Activated naive CD4-positive, alpha-beta T cell treated with anti-CD3 and anti-CD28 coated beads, Interleukin-2, amount 50 U/mL, for 24 hours (primary cell): Measurements from ENCODE around the gene MUSTN1.

ENCODE experiments used
- H3K27ac Mint-ChIP-seq: one replicate; pipeline ENCODE4 v1.8.0; 2021; ENCODE audit warnings: mild to moderate bottlenecking, mixed read lengths
- H3K27me3 Mint-ChIP-seq: one replicate; pipeline ENCODE4 v1.8.0; 2021; ENCODE audit warnings: mixed read lengths
- H3K36me3 Mint-ChIP-seq: one replicate; pipeline ENCODE4 v1.8.0; 2021; ENCODE audit warnings: mixed read lengths
- H3K4me1 Mint-ChIP-seq: one replicate; pipeline ENCODE4 v1.8.0; 2021; ENCODE audit warnings: mixed read lengths
- H3K4me3 Mint-ChIP-seq: one replicate; pipeline ENCODE4 v1.8.0; 2021; ENCODE audit warnings: mild to moderate bottlenecking, mixed read lengths
- H3K9me3 Mint-ChIP-seq: one replicate; pipeline ENCODE4 v1.8.0; 2021; ENCODE audit warnings: mixed read lengths

The MUSTN1 gene

DNA sequence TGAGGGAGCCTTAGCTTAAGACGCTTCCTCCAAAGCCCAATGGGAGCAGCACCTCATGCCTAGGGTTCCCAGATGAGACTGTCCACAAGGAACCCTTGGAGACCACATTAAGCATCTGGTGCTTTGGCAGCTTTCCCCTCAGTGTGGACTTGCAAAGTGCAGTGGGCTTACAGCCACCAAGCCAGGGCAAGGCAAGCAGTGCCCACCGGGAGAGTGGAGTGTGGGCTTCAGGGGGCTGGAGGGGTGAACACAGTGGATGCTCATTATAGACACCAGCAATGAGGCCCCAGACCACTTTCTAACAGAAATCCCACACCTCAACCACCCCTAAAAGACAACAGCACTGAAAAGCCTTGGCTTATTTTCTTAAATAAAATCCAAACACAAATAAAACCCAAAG, 9.1 kb upstream of the MUSTN1 start:
- Mint-ChIP-seq H3K27ac (no peak overlapping the region), H3K9me3 (no peaks in the 10 kb centered on the region), H3K4me3 (no peak overlapping the region), H3K36me3 (peaks cover 4% of the 10 kb centered on the region), H3K4me1 (peaks cover 12% of the 10 kb centered on the region), H3K27me3 (no peaks in the 10 kb centered on the region)

- Mint-ChIP-seq H3K9me3 (no peaks in the 10 kb centered on the region), H3K27ac (no peak overlapping the region), H3K4me1 (peaks cover 16% of the 10 kb centered on the region), H3K36me3 (peaks cover 4% of the 10 kb centered on the region), H3K4me3 (no peak overlapping the region), H3K27me3 (no peaks in the 10 kb centered on the region)
Observed at GRCh38 chr3:52843108-52843865, 8.5 kb upstream of the MUSTN1 start.

GRCh38 chr3:52842424-52842823, 7.6 kb upstream of the MUSTN1 start:
- H3K9me3 Mint-ChIP-seq, result no peaks in the 10 kb centered on the region
- H3K27ac Mint-ChIP-seq, result no peak overlapping the region
- H3K4me3 Mint-ChIP-seq, result no peak overlapping the region
- peaks cover 25% of the 10 kb centered on the region for H3K4me1 Mint-ChIP-seq
- no peaks in the 10 kb centered on the region for H3K27me3 Mint-ChIP-seq
- peaks cover 4% of the 10 kb centered on the region for H3K36me3 Mint-ChIP-seq

- Mint-ChIP-seq H3K4me3 (no peak overlapping the region), H3K36me3 (peaks cover 4% of the 10 kb centered on the region), H3K27me3 (no peaks in the 10 kb centered on the region), H3K4me1 (peaks cover 26% of the 10 kb centered on the region), H3K9me3 (no peaks in the 10 kb centered on the region), H3K27ac (no peak overlapping the region)
Observed at GRCh38 chr3:52841981-52842340, 7.1 kb upstream of the MUSTN1 start.

DNA sequence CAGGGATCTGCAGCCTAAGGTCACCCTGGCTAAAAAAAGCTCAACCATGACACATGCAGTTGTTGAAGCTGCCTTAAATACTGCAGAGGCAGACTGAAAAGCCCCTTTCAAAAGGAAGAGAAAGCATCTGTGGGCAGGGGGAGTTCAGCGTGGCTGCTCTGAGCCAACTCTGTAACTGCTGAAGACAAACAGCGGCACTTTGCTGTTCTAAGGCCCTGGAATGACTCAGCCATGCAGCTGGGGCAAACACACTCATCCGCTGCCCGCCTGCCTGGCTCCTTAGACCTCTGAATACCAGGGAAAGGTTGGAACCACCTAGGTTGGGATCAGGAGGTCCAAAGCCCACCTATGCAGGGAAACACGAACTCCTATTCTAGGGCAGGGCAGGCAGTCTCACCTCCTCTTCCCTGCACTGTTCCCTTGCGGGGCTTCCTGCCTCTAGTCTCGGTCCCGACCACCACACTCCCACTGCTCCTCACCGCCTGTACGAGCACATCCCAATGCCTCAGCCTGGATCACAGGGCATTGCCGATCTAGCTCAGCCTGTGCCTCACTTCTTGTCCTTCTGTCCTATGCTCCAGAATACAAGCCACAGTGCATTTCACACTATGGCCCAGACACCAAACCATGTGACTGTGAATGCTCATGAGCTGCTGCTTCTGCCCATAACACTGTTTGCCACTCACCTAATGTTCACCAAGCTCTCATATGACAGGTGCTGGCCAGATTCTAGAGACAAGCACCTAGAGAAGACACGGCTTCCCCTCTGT, 6.6 kb upstream of the MUSTN1 start:
- H3K36me3 Mint-ChIP-seq, result peaks cover 4% of the 10 kb centered on the region
- H3K4me1 Mint-ChIP-seq, result peaks cover 26% of the 10 kb centered on the region
- H3K27ac Mint-ChIP-seq, result no peak overlapping the region
- no peak overlapping the region for H3K4me3 Mint-ChIP-seq
- H3K27me3 Mint-ChIP-seq, result no peaks in the 10 kb centered on the region
- no peaks in the 10 kb centered on the region for H3K9me3 Mint-ChIP-seq

- H3K4me3 Mint-ChIP-seq, result no peak overlapping the region
- peaks cover 4% of the 10 kb centered on the region for H3K36me3 Mint-ChIP-seq
Observed at GRCh38 chr3:52839892-52840545, 5.2 kb upstream of the MUSTN1 start.

DNA sequence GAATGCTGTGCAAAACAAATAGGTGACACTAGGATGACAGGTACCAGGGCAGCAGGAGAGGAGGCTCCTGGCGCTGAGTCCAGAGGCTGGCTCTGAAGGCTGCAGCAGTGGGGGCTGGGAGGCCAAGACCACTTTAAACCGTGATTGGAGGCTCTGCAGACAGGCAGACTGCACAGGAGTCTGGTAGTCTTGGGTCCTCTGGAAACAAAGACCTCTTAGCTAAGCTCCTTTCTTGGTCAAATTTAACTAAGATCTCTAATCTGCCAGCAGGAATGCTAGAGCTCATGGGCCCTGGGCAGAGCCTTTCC, 4.4 kb upstream of the MUSTN1 start:
- no peak overlapping the region for H3K4me3 Mint-ChIP-seq

More at GRCh38 chr3:52839892-52840545, 5.2 kb upstream of the MUSTN1 start:
- Mint-ChIP-seq H3K4me1 (peaks cover 26% of the 10 kb centered on the region), H3K27ac (no peak overlapping the region), H3K27me3 (no peaks in the 10 kb centered on the region), H3K9me3 (no peaks in the 10 kb centered on the region)

GRCh38 chr3:52838561-52839267, 3.9 kb upstream of the MUSTN1 start:
- Mint-ChIP-seq H3K36me3 (peaks cover 4% of the 10 kb centered on the region), H3K27ac (no peak overlapping the region), H3K9me3 (no peaks in the 10 kb centered on the region), H3K27me3 (no peaks in the 10 kb centered on the region), H3K4me1 (peaks cover 26% of the 10 kb centered on the region), H3K4me3 (no peak overlapping the region)

More for the DNA sequence above, 4.4 kb upstream of the MUSTN1 start:
- Mint-ChIP-seq H3K9me3 (no peaks in the 10 kb centered on the region), H3K27ac (no peak overlapping the region), H3K4me1 (peaks cover 26% of the 10 kb centered on the region), H3K27me3 (no peaks in the 10 kb centered on the region), H3K36me3 (peaks cover 4% of the 10 kb centered on the region)

- Mint-ChIP-seq H3K4me1 (peaks cover 26% of the 10 kb centered on the region), H3K4me3 (no peak overlapping the region), H3K27ac (no peak overlapping the region), H3K9me3 (no peaks in the 10 kb centered on the region), H3K27me3 (no peaks in the 10 kb centered on the region), H3K36me3 (peaks cover 4% of the 10 kb centered on the region)
Observed at GRCh38 chr3:52836986-52837385, 2.2 kb upstream of the MUSTN1 start.

DNA sequence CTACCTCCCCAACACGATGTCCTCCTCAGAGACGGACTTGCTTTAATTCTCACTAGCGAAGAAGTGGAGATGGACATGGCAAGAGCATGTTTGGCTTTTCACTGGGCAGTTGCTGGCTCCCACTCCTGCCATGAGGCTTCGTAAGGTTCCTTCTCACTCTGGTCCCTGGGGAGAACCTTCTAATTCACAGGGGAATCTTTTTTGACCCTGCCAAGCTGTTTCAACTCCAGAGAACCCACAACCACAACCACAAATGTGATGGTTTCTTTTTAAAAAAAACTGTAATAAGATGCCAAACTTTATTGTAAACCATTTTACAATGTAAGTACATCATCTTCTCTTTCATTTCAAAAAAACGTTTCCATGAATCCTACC, 1.6 kb upstream of the MUSTN1 start:
- Mint-ChIP-seq H3K4me1 (peaks cover 26% of the 10 kb centered on the region), H3K36me3 (peaks cover 2% of the 10 kb centered on the region), H3K9me3 (no peaks in the 10 kb centered on the region), H3K27me3 (no peaks in the 10 kb centered on the region), H3K4me3 (no peak overlapping the region), H3K27ac (no peak overlapping the region)

DNA sequence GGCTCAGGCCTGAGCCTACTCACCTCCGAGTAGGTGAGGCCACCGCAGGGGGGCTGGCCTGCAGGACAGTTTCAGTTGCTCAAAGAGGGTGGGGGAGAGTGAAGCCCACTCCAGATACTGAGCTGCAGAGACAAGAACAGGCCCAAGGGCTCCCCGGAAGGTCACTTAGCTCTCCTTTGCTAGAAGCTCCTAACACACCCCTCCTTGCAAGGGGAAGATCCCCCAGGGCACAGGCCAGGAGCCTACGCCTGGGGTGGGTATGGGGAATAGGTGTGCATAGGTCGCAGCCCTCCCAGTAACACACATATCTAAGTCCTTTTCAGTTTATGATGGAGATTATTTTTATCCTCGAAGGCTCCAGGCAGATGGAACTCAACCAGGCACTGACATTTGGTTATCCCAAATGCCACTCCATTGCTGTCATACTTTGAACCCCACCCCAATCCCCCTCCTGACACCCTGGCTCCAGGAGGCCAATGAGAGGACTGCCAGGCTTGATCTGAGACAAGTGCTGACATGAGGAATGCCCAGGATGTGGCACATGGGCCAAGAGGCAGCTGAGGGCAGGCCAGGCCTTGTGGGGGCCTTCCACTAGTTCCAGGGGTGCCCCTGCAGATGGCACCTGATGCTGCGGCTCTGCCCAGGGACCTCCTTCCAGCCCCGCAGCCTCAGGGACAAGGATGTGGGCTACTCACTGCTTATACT, 1.1 kb upstream of the MUSTN1 start:
- Mint-ChIP-seq H3K36me3 (peaks cover 2% of the 10 kb centered on the region), H3K4me1 (peaks cover 26% of the 10 kb centered on the region), H3K9me3 (no peaks in the 10 kb centered on the region), H3K27ac (no peak overlapping the region), H3K4me3 (no peak overlapping the region), H3K27me3 (no peaks in the 10 kb centered on the region)

- Mint-ChIP-seq H3K36me3 (no peaks in the 10 kb centered on the region), H3K27me3 (no peaks in the 10 kb centered on the region)
Observed at GRCh38 chr3:52833202-52833601, 1.6 kb downstream of the MUSTN1 start.

DNA sequence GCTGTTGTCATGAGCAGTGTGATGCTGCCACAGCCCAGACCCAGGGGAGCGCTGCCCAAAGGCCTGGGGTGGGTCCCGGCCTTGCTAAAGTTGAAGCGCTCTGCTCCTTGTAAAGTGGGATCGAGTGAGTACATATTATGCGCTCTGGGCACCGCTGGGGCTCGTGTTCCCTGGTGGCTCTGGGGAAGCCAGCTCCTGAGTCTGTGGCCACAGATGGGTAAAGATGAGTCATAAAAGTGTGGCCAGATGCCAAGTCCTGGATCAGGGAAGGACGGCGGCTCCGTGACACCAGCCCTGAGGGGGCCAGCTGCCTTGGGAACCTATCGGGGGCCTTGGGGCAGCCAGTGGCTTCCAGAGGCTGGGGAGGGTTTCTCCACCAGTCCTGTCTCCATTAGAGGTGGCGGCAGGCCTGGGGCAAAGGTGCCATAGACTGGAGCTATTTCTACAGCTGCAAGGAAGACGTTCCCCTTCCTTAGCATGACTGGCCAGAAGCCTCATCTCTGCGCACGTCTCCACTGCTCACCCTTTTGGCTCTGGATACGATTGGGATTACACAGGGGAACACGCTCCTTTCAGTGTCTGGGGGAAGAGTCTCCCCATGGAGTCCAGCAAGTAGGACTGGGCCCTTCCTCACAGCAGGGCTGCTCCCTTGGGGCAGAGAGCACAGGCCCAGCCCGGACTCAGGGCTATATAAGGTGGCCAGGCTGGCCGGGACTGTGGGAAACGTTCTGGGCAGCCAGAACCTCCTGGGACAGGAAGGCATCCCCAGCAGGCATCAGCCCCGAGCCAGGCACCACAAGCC, 3.1 kb downstream of the MUSTN1 start:
- Mint-ChIP-seq H3K4me3 (no peak overlapping the region), H3K36me3 (no peaks in the 10 kb centered on the region), H3K27ac (no peak overlapping the region), H3K9me3 (no peaks in the 10 kb centered on the region), H3K4me1 (no peaks in the 10 kb centered on the region), H3K27me3 (no peaks in the 10 kb centered on the region)

More at GRCh38 chr3:52833202-52833601, 1.6 kb downstream of the MUSTN1 start:
- H3K9me3 Mint-ChIP-seq, result no peaks in the 10 kb centered on the region
- no peak overlapping the region for H3K27ac Mint-ChIP-seq
- peaks cover 8% of the 10 kb centered on the region for H3K4me1 Mint-ChIP-seq
- H3K4me3 Mint-ChIP-seq, result no peak overlapping the region

DNA sequence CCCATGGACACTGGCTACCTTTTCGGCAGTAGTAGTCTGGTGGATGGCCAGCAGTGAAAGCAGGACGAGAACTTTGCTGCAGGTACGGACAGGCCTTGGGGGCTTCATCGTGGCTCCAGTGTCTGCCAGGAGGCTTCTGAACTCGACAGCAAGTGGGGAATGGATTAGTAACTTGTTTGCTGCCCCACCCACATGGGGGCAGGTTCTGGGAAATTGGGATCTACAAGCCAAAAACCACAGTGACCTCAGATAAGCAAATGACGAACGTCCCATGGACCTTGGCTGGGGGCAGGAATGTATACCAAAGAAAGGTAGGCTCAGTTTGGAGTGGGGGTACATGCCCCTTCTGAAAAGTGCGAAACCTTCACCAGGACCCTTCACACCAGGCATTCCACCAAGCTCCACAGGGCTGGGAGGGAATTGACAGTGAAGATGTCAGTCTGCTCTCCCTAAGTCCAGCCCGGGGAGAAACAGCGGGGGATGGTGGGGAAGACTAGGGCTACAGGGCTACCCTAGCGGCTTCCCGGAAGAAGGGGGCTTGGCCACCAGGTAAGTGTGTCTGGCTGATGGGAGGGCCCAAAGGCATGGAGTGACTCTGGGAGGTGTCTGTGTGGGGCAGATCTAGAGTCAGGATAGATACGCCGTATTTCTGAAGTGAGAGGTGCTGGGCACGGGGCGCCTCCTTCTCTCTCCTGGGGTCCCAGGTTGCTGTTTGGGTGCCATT, 4.1 kb downstream of the MUSTN1 start, which contains the start of gene ITIH4:
ITIH4 (minus strand) TSS at position 138 of the 724 bp plus-strand sequence; CDS start at position 108, 30 bp downstream.
- no peaks in the 10 kb centered on the region for H3K9me3 Mint-ChIP-seq
- H3K4me1 Mint-ChIP-seq, result no peaks in the 10 kb centered on the region
- H3K27ac Mint-ChIP-seq, result no peak within 1 kb of the TSS
- no peak within 1 kb of the TSS for H3K4me3 Mint-ChIP-seq
- no peaks in the 10 kb centered on the region for H3K36me3 Mint-ChIP-seq
- H3K27me3 Mint-ChIP-seq, result no peaks in the 10 kb centered on the region
